Measurements from ENCODE around the gene EZR.

GRCh38 chr6:158810155-158811095 lies 8.7 kb downstream of the EZR start:
- TF ChIP-seq CTCF (IDR thresholded peaks at IDR 0.05) (no peak), POLR2A (IDR thresholded peaks at IDR 0.05) (no peak)
